Adrenal gland (tissue), 12 donors: ENCODE data around the gene EFNA2. TPM values are rescaled to one million over a fixed set of nuclear protein-coding genes. Genes with fewer than 3 reads are reported as not detected.

ENCODE experiments used
- DNase-seq, 7 donors: peaks; one replicate each; pipeline ENCODE4 v3.0.0-alpha.2; 2019 to 2020
- H3K27ac ChIP-seq, 5 donors: fragments of 200-600 bp; sonication (generic) in 4 of 5; 1 replicate in 3 of 5; 2 replicates in 2 of 5; pipeline versions ENCODE4 v1.5.1 to v1.8.0; 2016 to 2020; ENCODE audit warnings: mild to moderate bottlenecking in 1 of 5
- H3K27me3 ChIP-seq: fragments of 200-600 bp; 2 replicates; pipeline ENCODE4 v1.8.0; 2021
- H3K36me3 ChIP-seq, 2 donors: fragments of 200-600 bp; replicated peaks in 1 of 2; 1 replicate in 1 of 2; 2 replicates in 1 of 2; pipeline versions ENCODE4 v1.5.1 to v1.8.0; 2018 to 2022
- H3K4me1 ChIP-seq, 2 donors: fragments of 200-600 bp; replicated peaks in 1 of 2; 1 replicate in 1 of 2; 2 replicates in 1 of 2; pipeline versions ENCODE4 v1.5.1 to v1.8.0; 2018 to 2021
- H3K4me3 ChIP-seq, 4 donors: fragments of 200-600 bp; sonication (generic) in 3 of 4; one replicate each; pipeline ENCODE4 v1.5.1; 2016 to 2018
- H3K9me3 ChIP-seq, 3 donors: fragments of 200-600 bp; sonication (generic) in 1 of 3; replicated peaks in 1 of 3; 1 replicate in 2 of 3; 2 replicates in 1 of 3; pipeline versions ENCODE4 v1.5.1 to v1.8.0; 2016 to 2021
- CTCF ChIP-seq, 6 experiments: fragments of 450-650 bp in 4 of 6; fragments of 200-600 bp in 2 of 6; sonication (generic) in 1 of 6; IDR thresholded peaks; 1 replicate in 5 of 6; 2 replicates in 1 of 6; pipeline versions ENCODE4 v1.5.1 to v1.8.0; 2016 to 2021; ENCODE audit warnings: antibody characterized with exemption in 6 of 6, mild to moderate bottlenecking in 2 of 6, moderate library complexity in 1 of 6
- POLR2A ChIP-seq, 2 donors: fragments of 450-650 bp; IDR thresholded peaks; one replicate each; pipeline ENCODE4 v1.6.1; 2017; ENCODE audit warnings: antibody characterized with exemption in 2 of 2, mild to moderate bottlenecking in 2 of 2, moderate library complexity in 1 of 2
- WGBS, 4 donors: extraction: QIAGEN DNeasy Blood & Tissue Kit in 2 of 4; methylation state at CpG; one replicate each; pipeline versions ENCODE4 v1.1.5 to v1.1.7; 2013 to 2017; 5-methylcytosine and 5-hydroxymethylcytosine counted together
- intact Hi-C, 2 donors: fragments of 100-400 bp; cut with DNase I; formaldehyde crosslinking; loops; one replicate each; pipeline versions ENCODE4 v1.14.1 to v1.15.0; 2022 to 2023
- polyA plus RNA-seq, 3 donors: library from polyadenylated mRNA; stranded (reverse); fragments of 200-250 nt in 2 of 3; fragments of 350-450 nt in 1 of 3; fragmentation: Illumina TruSeq in 1 of 3; extraction: RNeasy Lipid Tissue Mini Kit (QIAGEN cat#74804) in 1 of 3; gene quantifications; one replicate each; pipeline ENCODE4 v1.2.3, GENCODE V29; 2013 to 2014
- total RNA-seq, 9 donors: library from RNA; depleted of rRNA in 4 of 9; stranded (reverse); fragments of >200 nt in 4 of 9; fragments of 120-200 nt in 1 of 9; fragmentation: NEBNext Ultra II Directional in 1 of 9; extraction: Animal tissue kit (Norgen Biotek cat#: 25700) in 1 of 9; gene quantifications; one replicate each; pipeline versions ENCODE4 v1.1.0 to v1.2.4, GENCODE V29; 2013 to 2023
- donor health status: healthy with polysubstance abuse.
- donor health status: Bipolar disorder and iron deficiency.
- donor health status: DM: yes; HTN: yes; CAD: no.
- donor health status: DM: no; HTN: no; CAD: no.
- donor health status: DM: no; HTN: no; CAD: no.
- donor health status: DM: yes; HTN: yes; CAD: no.

Gene EFNA2
- total and polyA plus RNA-seq, 12 donors: 0.11 TPM; not detected in 11

GRCh38 chr19:1280636-1281568 is 4.8 kb upstream of the EFNA2 start:
- H3K27me3 ChIP-seq: peaks cover 25% of the 10 kb centered on the region
- intact Hi-C loops: loop anchor here (10.0 kb wide), 2 partner anchors 104 to 234 kb away; partner anchors contain the start of genes ADAMTSL5 (in 1 of the 2) and NDUFS7 (in 1 of the 2)
- no peaks in the 10 kb centered on the region for H3K9me3 ChIP-seq
- TF ChIP-seq CTCF (IDR thresholded peaks at IDR 0.05) (no peak), POLR2A (IDR thresholded peaks at IDR 0.05) (no peak)
- H3K4me3 ChIP-seq: no peak overlapping the region
- peaks cover 0 to 17% of the 10 kb centered on the region in 2 donors for H3K36me3 ChIP-seq
- no peak overlapping the region for H3K27ac ChIP-seq
- WGBS, 4 donors: 73 to 81% (median 78%) methylated on average over 9 to 53 of the region's 53 CpGs
- peak in 2 of 7 donors; percentile 24 to 39 for DNase-seq
- peaks cover 9 to 15% of the 10 kb centered on the region in 2 donors for H3K4me1 ChIP-seq

GRCh38 chr19:1281569-1282287 is 3.9 kb upstream of the EFNA2 start:
- TF ChIP-seq CTCF (IDR thresholded peaks at IDR 0.05): no peak
- no peak for TF ChIP-seq POLR2A (IDR thresholded peaks at IDR 0.05)
- Histone ChIP-seq H3K27ac (no peak overlapping the region), H3K4me3 (no peak overlapping the region), H3K9me3 (no peaks in the 10 kb centered on the region), H3K36me3 (peaks cover 0 to 17% of the 10 kb centered on the region in 2 donors), H3K27me3 (peaks cover 30% of the 10 kb centered on the region), H3K4me1 (peaks cover under 1 to 7% of the 10 kb centered on the region in 2 donors)
- no peak for DNase-seq
- intact Hi-C loops: loop anchor here (10.0 kb wide), 2 partner anchors 103 to 233 kb away; partner anchors contain the start of genes ADAMTSL5 (in 1 of the 2) and NDUFS7 (in 1 of the 2)
- 53 to 71% (median 61%) methylated on average over 6 to 15 of the region's 15 CpGs for WGBS, 4 donors

GRCh38 chr19:1282588-1283206 is 3.0 kb upstream of the EFNA2 start:
- H3K27ac ChIP-seq: no peak overlapping the region
- peaks cover 39% of the 10 kb centered on the region for H3K27me3 ChIP-seq
- H3K4me1 ChIP-seq: peaks cover 0 to 5% of the 10 kb centered on the region in 2 donors
- no peak overlapping the region for H3K4me3 ChIP-seq
- H3K9me3 ChIP-seq: no peaks in the 10 kb centered on the region
- intact Hi-C loops: loop anchor here (10.0 kb wide), 2 partner anchors 102 to 232 kb away; partner anchors contain the start of genes ADAMTSL5 (in 1 of the 2) and NDUFS7 (in 1 of the 2)
- no peak for DNase-seq
- WGBS, 4 donors: 70 to 75% (median 73%) methylated on average over 9 to 18 of the region's 18 CpGs
- no peak for TF ChIP-seq POLR2A (IDR thresholded peaks at IDR 0.05)
- no peak for TF ChIP-seq CTCF (IDR thresholded peaks at IDR 0.05)
- peaks cover 0 to 10% of the 10 kb centered on the region in 2 donors for H3K36me3 ChIP-seq
